Left lung (tissue), 10 donors: ENCODE measurements around the gene DENND6B. TPM values are rescaled to one million over a fixed set of nuclear protein-coding genes. Genes with fewer than 3 reads are reported as not detected.

Experiments used
- ATAC-seq: fragments of 200-7000 bp; cut with Tn5 transposase; one replicate; pipeline ENCODE4 v1.9.1; 2020; ENCODE audit warnings: moderate library complexity
- DNase-seq, 4 donors: peaks; one replicate each; pipeline ENCODE4 v3.0.0-alpha.2; 2013 to 2020
- H3K27ac ChIP-seq, 2 donors: fragments of 200-600 bp; sonication (generic) in 1 of 2; one replicate each; pipeline versions ENCODE4 v1.5.0 to v1.8.0; 2020 to 2021
- H3K27me3 ChIP-seq, 2 donors: fragments of 200-600 bp; sonication (generic) in 1 of 2; one replicate each; pipeline versions ENCODE4 v1.5.0 to v1.8.0; 2020 to 2021
- H3K36me3 ChIP-seq, 2 donors: fragments of 200-600 bp; sonication (generic) in 1 of 2; one replicate each; pipeline versions ENCODE4 v1.5.0 to v1.8.0; 2020 to 2021
- H3K4me1 ChIP-seq, 2 donors: fragments of 200-600 bp; one replicate each; pipeline ENCODE4 v1.8.0; 2021
- H3K4me3 ChIP-seq, 2 donors: fragments of 200-600 bp; sonication (generic) in 1 of 2; one replicate each; pipeline versions ENCODE4 v1.5.0 to v1.8.0; 2020 to 2021; ENCODE audit warnings: mild to moderate bottlenecking in 1 of 2
- H3K9me3 ChIP-seq, 2 donors: fragments of 200-600 bp; sonication (generic) in 1 of 2; one replicate each; pipeline versions ENCODE4 v1.5.0 to v1.8.0; 2020 to 2021
- CTCF ChIP-seq, 2 donors: fragments of 200-600 bp; sonication (generic) in 1 of 2; IDR thresholded peaks; one replicate each; pipeline versions ENCODE4 v1.5.0 to v1.8.0; 2021; ENCODE audit warnings: antibody characterized with exemption in 2 of 2
- intact Hi-C, 2 donors: fragments of 100-400 bp; cut with DNase I; formaldehyde crosslinking; loops; one replicate each; pipeline versions ENCODE4 v1.11.2 to v1.14.2; 2022
- polyA plus RNA-seq, 6 donors: library from polyadenylated mRNA; unstranded; fragments of 120-200 nt; gene quantifications; one replicate each; pipeline ENCODE4 v1.2.1, GENCODE V29; 2013; ENCODE audit not compliant: insufficient read length in 6 of 6
- total RNA-seq, 2 donors: library from RNA; stranded (reverse); fragmentation: NEBNext Ultra II Directional; extraction: Animal tissue kit (Norgen Biotek cat#: 25700); gene quantifications; one replicate each; pipeline ENCODE4 v1.2.1, GENCODE V29; 2021
- donor health status: DM: no; HTN: yes; CAD: no.
- donor health status: DM: no; HTN: no; CAD: no.

Gene DENND6B
- total and polyA plus RNA-seq, 8 donors: 7.3 to 18.8 (median 12.1) TPM

GRCh38 chr22:50303515-50303847, 23.3 kb downstream of the DENND6B start:
- no peak for ATAC-seq
- no peak for TF ChIP-seq CTCF (IDR thresholded peaks at IDR 0.05)
- Histone ChIP-seq H3K9me3 (no peaks in the 10 kb centered on the region), H3K4me3 (peak overlapping the region in 1 of 2 donors; percentile 85), H3K27me3 (peaks cover 0 to 50% of the 10 kb centered on the region in 2 donors), H3K27ac (peak overlapping the region; percentile 92 to 93), H3K36me3 (peaks cover 0 to 4% of the 10 kb centered on the region in 2 donors), H3K4me1 (peaks cover 77 to 87% of the 10 kb centered on the region in 2 donors)
- intact Hi-C loops: no loop called here
- no peak for DNase-seq

GRCh38 chr22:50302564-50302963, 24.2 kb downstream of the DENND6B start:
- Histone ChIP-seq H3K4me3 (no peak overlapping the region), H3K27me3 (peaks cover 0 to 43% of the 10 kb centered on the region in 2 donors), H3K27ac (peak overlapping the region; percentile 23 to 93), H3K9me3 (no peaks in the 10 kb centered on the region), H3K4me1 (peaks cover 71 to 88% of the 10 kb centered on the region in 2 donors), H3K36me3 (peaks cover 0 to 4% of the 10 kb centered on the region in 2 donors)
- TF ChIP-seq CTCF (IDR thresholded peaks at IDR 0.05): no peak
- intact Hi-C loops: no loop called here
- no peak for DNase-seq
- no peak for ATAC-seq

GRCh38 chr22:50302041-50302541, 24.7 kb downstream of the DENND6B start:
- peaks cover 0 to 40% of the 10 kb centered on the region in 2 donors for H3K27me3 ChIP-seq
- peak overlapping the region in 1 of 2 donors; percentile 2 for H3K4me3 ChIP-seq
- H3K36me3 ChIP-seq: peaks cover 0 to 4% of the 10 kb centered on the region in 2 donors
- intact Hi-C loops: no loop called here
- H3K4me1 ChIP-seq: peaks cover 75 to 93% of the 10 kb centered on the region in 2 donors
- peak overlapping the region; percentile 23 to 93 for H3K27ac ChIP-seq
- peak in 1 of 4 donors; percentile 70 for DNase-seq
- no peaks in the 10 kb centered on the region for H3K9me3 ChIP-seq
- peak; percentile 24 for ATAC-seq
- TF ChIP-seq CTCF (IDR thresholded peaks at IDR 0.05): no peak

GRCh38 chr22:50301581-50301991, 25.2 kb downstream of the DENND6B start:
- H3K27me3 ChIP-seq: peaks cover 0 to 35% of the 10 kb centered on the region in 2 donors
- intact Hi-C loops: no loop called here
- peak overlapping the region in 1 of 2 donors; percentile 2 for H3K4me3 ChIP-seq
- peak in 1 of 4 donors; percentile 65 for DNase-seq
- peaks cover 0 to 4% of the 10 kb centered on the region in 2 donors for H3K36me3 ChIP-seq
- H3K4me1 ChIP-seq: peaks cover 81 to 98% of the 10 kb centered on the region in 2 donors
- no peak for ATAC-seq
- H3K27ac ChIP-seq: peak overlapping the region in 1 of 2 donors; percentile 93
- H3K9me3 ChIP-seq: no peaks in the 10 kb centered on the region
- no peak for TF ChIP-seq CTCF (IDR thresholded peaks at IDR 0.05)

- peak overlapping the region; percentile 5 to 32 for H3K4me3 ChIP-seq
- ATAC-seq: no peak
- peaks cover 0 to 4% of the 10 kb centered on the region in 2 donors for H3K36me3 ChIP-seq
- no peak for DNase-seq
- H3K4me1 ChIP-seq: peaks cover 78 to 94% of the 10 kb centered on the region in 2 donors
- intact Hi-C loops: no loop called here
- H3K27ac ChIP-seq: peak overlapping the region in 1 of 2 donors; percentile 93
- TF ChIP-seq CTCF (IDR thresholded peaks at IDR 0.05): no peak
- peaks cover 0 to 27% of the 10 kb centered on the region in 2 donors for H3K27me3 ChIP-seq
- H3K9me3 ChIP-seq: no peaks in the 10 kb centered on the region
Observed at GRCh38 chr22:50300620-50301257, 26.1 kb downstream of the DENND6B start.
